ENCODE data around the gene GRIK1.

GRIK1 gene

DNA sequence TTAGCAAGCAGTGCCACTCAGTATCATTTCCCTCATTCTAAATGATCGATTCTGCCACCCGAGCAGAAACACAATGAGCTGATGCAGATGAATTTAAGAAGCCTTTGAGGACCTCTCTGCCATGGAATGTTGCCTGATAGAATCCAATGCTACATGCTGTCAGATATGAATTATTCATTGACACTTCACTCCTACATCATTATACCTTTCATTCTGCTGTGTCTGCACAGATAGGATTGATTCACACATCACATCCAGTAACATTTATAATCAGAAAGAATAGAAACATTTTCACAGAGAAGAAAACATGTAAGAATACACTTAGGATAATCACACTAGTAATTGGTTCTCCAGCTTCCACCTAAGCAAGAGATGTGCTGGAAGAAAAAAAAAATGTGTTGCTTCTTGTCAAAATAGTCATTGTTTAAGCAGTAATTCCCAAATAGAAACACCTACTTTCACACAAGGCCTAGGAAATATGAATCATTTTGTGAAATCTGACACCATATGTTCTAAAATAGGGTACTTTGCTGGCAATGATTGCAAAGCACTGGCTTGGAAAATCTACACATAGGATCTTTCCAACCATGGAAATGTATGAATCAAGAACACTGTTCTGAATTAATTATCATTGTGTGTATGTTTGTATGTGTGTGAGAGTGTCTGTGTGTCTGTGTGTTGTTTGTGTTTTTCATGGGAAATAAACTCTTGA lies 110.1 kb downstream of the GRIK1 start:
- DNase-seq (ENCODE audit: low spot score) = no peak
- FAIRE-seq = peak; percentile 55

GRCh38 chr21:29827647-29828046 lies 112.1 kb downstream of the GRIK1 start:
- FAIRE-seq (no peak), DNase-seq (ENCODE audit: low spot score) (no peak)

- no peak for DNase-seq (ENCODE audit: low spot score)
- no peak for FAIRE-seq
These were observed 112.6 kb downstream of the GRIK1 start for GRCh38 chr21:29827236-29827635.

DNA sequence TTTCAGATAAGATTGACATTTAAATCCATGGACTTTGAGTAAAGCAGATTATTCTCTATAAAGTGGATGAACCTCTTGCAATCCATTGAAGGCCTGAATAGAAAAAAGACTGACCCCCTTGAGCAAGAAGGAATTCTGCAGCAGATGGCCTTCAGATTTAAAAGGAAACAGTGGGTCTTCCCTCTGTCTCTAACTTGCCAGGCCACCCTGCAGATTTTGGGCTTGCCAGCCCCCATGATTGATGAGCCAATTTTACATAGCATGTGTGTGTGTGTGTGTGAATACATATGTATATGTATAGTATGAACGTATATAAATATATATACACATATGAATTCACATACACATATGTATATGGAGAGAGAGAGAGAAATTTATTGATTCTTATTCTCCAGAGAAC lies 113.4 kb downstream of the GRIK1 start:
- no peak for DNase-seq (ENCODE audit: low spot score)
- no peak for FAIRE-seq

GRCh38 chr21:29825936-29826335 lies 113.9 kb downstream of the GRIK1 start:
- DNase-seq (ENCODE audit: low spot score) = no peak
- peak; percentile 35 for FAIRE-seq

DNA sequence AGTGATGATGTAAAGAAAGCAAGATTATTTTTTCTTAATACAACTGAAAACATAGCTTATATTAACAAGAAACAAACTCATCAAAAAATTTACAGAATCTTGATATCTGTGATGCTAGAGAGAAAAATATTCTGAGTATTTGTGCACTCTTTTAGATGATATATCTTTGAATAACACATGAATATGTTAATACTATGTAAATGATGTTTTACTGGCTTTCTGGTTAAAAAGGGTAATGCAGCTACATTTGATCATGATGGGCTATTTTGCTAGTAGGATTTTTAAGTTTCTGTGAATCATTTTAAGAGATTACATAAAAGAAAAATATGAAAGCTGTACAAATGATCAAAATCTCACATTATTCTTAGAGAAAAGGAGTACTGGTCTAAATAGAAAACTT lies 114.5 kb downstream of the GRIK1 start:
- DNase-seq (ENCODE audit: low spot score) = no peak
- FAIRE-seq = no peak

DNA sequence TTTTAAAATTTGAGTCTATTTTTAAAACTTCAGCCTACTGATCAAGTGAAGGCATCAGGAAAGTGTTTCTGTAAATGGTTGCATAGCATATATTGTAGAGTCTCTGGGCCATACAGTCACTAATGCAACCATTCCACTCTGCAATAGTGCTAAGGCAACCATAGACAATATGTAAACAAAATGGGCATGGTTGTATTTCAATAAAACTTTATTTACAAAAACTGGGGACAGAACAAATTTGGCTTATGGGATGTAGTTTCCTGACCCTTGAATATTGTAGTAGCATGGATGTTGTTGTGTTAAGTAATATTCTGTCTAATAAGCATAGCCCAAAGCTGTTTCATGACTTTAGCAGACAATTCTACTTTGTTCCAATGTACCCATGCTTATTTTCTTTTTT lies 117.7 kb downstream of the GRIK1 start:
- no peak for DNase-seq (ENCODE audit: low spot score)
- no peak for FAIRE-seq

GRCh38 chr21:29821230-29821629 lies 118.6 kb downstream of the GRIK1 start:
- no peak for FAIRE-seq
- DNase-seq (ENCODE audit: low spot score) = no peak

DNA sequence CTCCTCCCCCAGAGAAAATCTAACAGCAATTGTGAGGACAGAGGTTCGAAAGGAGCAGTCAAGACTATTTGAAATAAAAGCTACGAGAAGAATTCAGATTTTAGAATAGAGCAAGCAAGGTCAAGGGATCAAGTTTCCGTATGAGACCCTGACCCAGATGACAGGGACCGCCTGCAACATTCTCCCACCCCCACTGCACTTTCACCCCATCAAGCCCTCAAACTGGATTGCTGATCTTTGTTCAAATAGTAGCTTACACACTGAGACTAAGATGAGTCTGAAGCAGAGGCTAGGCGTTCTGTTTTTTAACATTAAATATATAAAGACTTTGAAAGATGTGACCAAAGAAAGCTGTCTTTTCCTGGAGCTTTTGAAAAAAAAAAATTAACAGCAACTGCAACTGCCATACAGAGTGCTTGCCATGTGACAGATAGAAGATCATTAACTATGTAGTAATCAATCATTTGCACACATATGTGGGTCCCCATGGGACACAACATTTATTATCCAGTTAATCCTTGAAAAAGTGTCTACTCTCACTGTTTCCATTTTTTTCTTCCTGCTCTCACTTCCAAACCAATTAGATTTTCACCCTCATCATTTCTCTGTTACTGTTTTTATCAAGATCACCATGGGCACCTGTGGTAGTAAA lies 120.0 kb downstream of the GRIK1 start:
- no peak for FAIRE-seq
- DNase-seq (ENCODE audit: low spot score) = no peak

DNA sequence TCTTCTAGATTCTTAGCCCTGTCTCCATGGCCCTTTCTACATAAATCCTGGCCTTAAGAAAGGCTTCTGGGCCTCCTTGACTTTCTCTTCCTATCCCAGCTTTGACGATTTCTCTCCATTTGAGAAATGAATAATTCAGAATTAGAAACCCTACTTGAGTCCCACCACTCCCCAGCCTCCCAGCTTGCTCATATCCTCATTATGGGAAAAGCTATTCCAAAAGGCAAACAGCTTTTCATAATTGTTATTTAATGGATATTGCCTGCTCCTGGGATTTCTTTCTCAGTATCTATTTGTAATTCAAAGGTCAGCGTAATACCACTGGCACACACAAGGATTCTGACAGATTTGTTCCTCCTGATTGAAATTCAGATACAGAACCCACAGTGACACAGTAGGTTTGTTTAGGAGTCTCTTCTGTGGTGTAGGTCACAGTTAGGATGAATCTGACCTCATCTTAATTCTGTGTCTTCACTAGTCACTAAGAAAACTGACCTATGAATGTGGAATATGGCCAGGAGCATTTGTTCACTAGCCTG lies 121.3 kb downstream of the GRIK1 start:
- no peak for FAIRE-seq
- no peak for DNase-seq (ENCODE audit: low spot score)

GRCh38 chr21:29817450-29817849 lies 122.3 kb downstream of the GRIK1 start:
- DNase-seq (ENCODE audit: low spot score) (no peak), FAIRE-seq (peak; percentile 59)

- DNase-seq (ENCODE audit: low spot score) = no peak
- no peak for FAIRE-seq
These were observed 126.8 kb downstream of the GRIK1 start for GRCh38 chr21:29812947-29813346.

GRCh38 chr21:29810871-29811270 lies 128.9 kb downstream of the GRIK1 start:
- no peak for FAIRE-seq
- no peak for DNase-seq (ENCODE audit: low spot score)

DNA sequence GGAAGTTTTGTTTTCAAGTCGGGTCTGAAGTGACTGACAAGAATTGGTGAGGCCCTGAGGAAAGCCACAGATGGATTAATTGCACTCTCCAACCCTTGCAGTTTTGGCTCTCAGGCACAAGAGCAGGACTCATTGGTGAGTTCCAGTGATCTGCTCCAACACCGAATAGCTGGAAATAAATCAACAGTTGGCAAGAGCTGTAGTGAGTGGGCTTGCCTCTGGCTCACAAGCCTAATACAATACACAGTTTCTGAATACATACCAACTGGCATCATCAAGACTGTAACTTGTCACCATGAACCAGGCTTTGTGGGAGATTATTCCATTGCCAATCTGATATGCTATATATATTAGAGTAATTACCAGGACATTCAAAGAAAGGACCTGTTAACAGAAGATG lies 131.6 kb downstream of the GRIK1 start:
- DNase-seq (ENCODE audit: low spot score) = no peak
- FAIRE-seq = peak; percentile 84

DNA sequence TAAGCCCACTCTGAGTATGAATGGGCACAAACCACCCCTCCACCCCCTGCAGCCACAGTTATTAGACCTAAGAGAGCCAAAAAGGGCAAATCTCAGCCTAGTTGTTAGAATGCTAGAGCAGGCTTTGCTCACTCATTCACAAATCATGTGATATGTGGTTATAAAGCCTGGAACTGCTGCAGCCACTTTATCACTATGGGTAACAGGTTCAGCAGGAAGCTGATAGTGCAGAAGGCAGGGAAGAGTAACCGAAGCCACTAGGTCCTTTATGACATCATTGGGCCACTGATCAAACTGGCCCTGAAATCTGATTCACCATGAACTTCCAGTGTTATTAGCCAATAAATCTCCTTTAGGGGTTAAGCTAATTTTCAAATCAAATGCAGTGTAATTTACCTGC lies 134.7 kb downstream of the GRIK1 start:
- FAIRE-seq (no peak), DNase-seq (ENCODE audit: low spot score) (no peak)

GRCh38 chr21:29803191-29803590 lies 136.6 kb downstream of the GRIK1 start:
- FAIRE-seq (no peak), DNase-seq (ENCODE audit: low spot score) (no peak)

- FAIRE-seq (peak; percentile 53), DNase-seq (ENCODE audit: low spot score) (no peak)
These were observed 138.7 kb downstream of the GRIK1 start for GRCh38 chr21:29801122-29801521.

DNA sequence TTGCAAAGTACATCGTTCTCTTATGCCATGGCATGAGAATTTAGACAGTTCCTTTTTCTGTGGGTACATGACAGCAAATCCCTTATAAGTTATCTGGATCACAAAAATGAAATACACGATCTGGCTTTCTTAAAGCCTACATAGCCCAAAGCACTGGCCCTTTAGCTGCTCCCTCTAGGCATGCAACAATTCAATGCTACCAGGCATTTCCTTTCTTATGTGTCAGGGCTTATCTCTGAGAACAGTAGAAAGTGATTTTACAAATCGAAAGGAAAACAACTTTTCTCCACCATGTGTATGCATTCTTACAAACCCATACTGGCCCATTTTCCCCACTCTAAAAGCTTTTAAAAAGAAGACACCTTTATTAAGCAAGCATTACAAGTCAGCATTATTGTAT lies 139.7 kb downstream of the GRIK1 start:
- DNase-seq (ENCODE audit: low spot score) = no peak
- FAIRE-seq = no peak

DNA sequence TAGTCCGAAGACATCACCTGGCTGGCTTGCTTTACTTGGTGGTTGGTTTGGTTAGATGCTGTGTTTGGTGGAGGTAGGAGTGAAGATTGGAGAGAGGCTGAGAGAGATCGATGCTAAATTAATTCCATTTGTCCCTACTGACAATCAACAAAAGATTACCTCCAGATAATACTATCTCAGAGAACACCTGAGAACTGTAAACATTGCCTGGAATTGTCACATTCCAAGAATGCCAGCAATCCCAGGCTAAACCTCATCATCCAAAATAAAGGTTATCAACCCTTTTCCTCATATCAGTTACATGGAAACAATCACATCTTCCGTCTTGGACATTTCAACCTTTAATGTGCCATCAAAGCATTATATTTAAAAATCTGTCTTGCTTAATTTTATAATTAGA lies 141.0 kb downstream of the GRIK1 start:
- DNase-seq (ENCODE audit: low spot score) = no peak
- FAIRE-seq = no peak

GRCh38 chr21:29797155-29797554 lies 142.6 kb downstream of the GRIK1 start:
- FAIRE-seq = no peak

DNA sequence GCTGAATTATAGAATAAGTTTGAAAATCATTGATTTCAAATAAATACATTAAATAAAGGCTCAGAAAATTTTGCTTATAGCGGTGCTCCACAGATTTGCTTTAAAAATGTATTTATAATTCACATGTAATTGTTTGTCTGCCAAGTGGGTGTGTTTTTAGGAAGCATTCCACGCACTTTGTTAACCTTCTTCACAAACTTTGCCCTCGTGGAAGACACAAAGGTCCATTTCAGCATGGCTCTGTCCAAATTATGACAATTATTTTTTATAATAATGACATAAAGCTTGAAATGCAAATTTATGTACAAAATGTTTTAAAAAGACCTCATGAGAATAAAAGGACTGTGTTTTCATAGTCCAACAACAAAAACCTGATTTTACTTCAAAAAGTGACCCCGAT lies 146.1 kb downstream of the GRIK1 start:
- DNase-seq (ENCODE audit: low spot score) (no peak), FAIRE-seq (no peak)

More at GRCh38 chr21:29797155-29797554, 142.6 kb downstream of the GRIK1 start:
- no peak for DNase-seq (ENCODE audit: low spot score)

DNA sequence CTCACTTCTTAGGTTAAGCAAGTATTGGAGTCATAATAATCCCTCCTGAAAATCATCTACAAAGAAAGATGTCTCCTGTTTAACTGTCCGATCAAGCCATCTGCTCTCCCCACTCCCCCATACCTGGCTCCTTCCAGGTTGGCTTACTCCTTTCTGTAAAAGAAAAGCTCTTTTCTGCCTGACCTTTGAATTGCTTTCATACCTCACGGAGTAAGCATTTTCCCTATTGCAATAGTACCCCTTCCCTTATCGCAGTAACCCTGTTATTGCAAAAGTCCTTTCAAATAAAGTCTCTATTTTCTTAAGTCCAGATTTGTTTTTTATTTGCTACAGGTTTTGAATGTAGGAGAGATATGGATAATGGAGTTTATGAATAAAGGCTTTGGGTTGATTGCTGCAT lies 150.4 kb downstream of the GRIK1 start:
- FAIRE-seq = peak; percentile 13

DNA sequence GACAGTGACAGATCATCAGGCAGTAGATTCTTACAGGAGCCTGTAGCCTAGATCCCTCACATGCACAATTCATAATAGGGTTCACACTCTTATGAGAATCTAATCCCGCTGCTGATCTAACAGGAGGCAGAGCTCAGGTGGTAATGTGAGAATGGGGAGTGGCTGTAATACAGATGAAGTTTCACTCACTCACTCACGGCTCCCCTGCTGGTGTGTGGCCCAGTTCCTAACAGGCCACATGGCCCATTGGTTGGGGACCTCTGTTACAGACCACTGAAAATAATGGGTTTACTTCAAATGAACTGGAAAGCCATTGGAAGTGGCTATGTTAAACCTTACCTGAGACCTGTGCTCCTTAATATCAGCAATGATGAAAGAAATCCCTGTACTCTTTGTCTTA lies 151.0 kb downstream of the GRIK1 start:
- DNase-seq (ENCODE audit: low spot score) = no peak
- FAIRE-seq = no peak

More for the DNA sequence above, 150.4 kb downstream of the GRIK1 start:
- DNase-seq (ENCODE audit: low spot score) = no peak

All from urothelium cell line (cell line).